Neuron (in vitro differentiated cells): ENCODE results near the gene FMN1.

ENCODE experiments used
- H2AFZ ChIP-seq: one replicate; pipeline ENCODE4 v1.6.1; 2013; ENCODE audit warnings: low read depth, mild to moderate bottlenecking, inconsistent platforms, low read length, moderate library complexity
- H3K27me3 ChIP-seq: one replicate; pipeline ENCODE4 v1.6.1; 2013; ENCODE audit warnings: low read length; ENCODE audit not compliant: insufficient read depth
- H3K36me3 ChIP-seq: one replicate; pipeline ENCODE4 v1.6.1; 2013; ENCODE audit warnings: low read length; ENCODE audit not compliant: insufficient read depth
- H3K4me1 ChIP-seq: one replicate; pipeline ENCODE4 v1.6.1; 2013; ENCODE audit warnings: low read length; ENCODE audit not compliant: insufficient read depth
- H3K4me3 ChIP-seq: 2 replicates; pipeline ENCODE4 v1.5.1; 2013; ENCODE audit warnings: mild to moderate bottlenecking, low read length, moderate library complexity
- H3K9me3 ChIP-seq: one replicate; pipeline ENCODE4 v1.6.1; 2013; ENCODE audit warnings: low read length

The FMN1 gene

GRCh38 chr15:33188641-33189257 lies 5.8 kb downstream of the FMN1 start:
- Histone ChIP-seq H3K4me1 (peaks cover 4% of the 10 kb centered on the region), H3K4me3 (no peak overlapping the region), H2AFZ (no peak overlapping the region), H3K27me3 (no peaks in the 10 kb centered on the region), H3K36me3 (no peaks in the 10 kb centered on the region), H3K9me3 (no peaks in the 10 kb centered on the region)

GRCh38 chr15:33188159-33188558 lies 6.4 kb downstream of the FMN1 start:
- no peaks in the 10 kb centered on the region for H3K36me3 ChIP-seq
- no peaks in the 10 kb centered on the region for H3K9me3 ChIP-seq
- no peak overlapping the region for H3K4me3 ChIP-seq
- H3K27me3 ChIP-seq = no peaks in the 10 kb centered on the region
- H2AFZ ChIP-seq = no peak overlapping the region
- H3K4me1 ChIP-seq = no peaks in the 10 kb centered on the region

- H3K27me3 ChIP-seq = no peaks in the 10 kb centered on the region
- H3K4me1 ChIP-seq = peaks cover 5% of the 10 kb centered on the region
- no peaks in the 10 kb centered on the region for H3K36me3 ChIP-seq
- H3K4me3 ChIP-seq = no peak overlapping the region
- H2AFZ ChIP-seq = no peak overlapping the region
- H3K9me3 ChIP-seq = no peaks in the 10 kb centered on the region
Measured at GRCh38 chr15:33183334-33183733, 11.2 kb downstream of the FMN1 start.

- H3K9me3 ChIP-seq = no peaks in the 10 kb centered on the region
- H3K4me3 ChIP-seq = no peak overlapping the region
- no peaks in the 10 kb centered on the region for H3K36me3 ChIP-seq
- H2AFZ ChIP-seq = no peak overlapping the region
- no peaks in the 10 kb centered on the region for H3K27me3 ChIP-seq
- peaks cover 5% of the 10 kb centered on the region for H3K4me1 ChIP-seq
Measured at GRCh38 chr15:33182926-33183325, 11.6 kb downstream of the FMN1 start.

- Histone ChIP-seq H2AFZ (no peak overlapping the region), H3K9me3 (no peaks in the 10 kb centered on the region), H3K36me3 (no peaks in the 10 kb centered on the region), H3K4me3 (no peak overlapping the region), H3K4me1 (peaks cover 5% of the 10 kb centered on the region), H3K27me3 (no peaks in the 10 kb centered on the region)
Measured at GRCh38 chr15:33182278-33182905, 12.1 kb downstream of the FMN1 start.

GRCh38 chr15:33179874-33180273 lies 14.6 kb downstream of the FMN1 start:
- Histone ChIP-seq H2AFZ (no peak overlapping the region), H3K27me3 (no peaks in the 10 kb centered on the region), H3K4me3 (no peak overlapping the region), H3K9me3 (no peaks in the 10 kb centered on the region), H3K4me1 (peaks cover 5% of the 10 kb centered on the region), H3K36me3 (no peaks in the 10 kb centered on the region)

GRCh38 chr15:33171202-33171601 lies 23.3 kb downstream of the FMN1 start:
- no peaks in the 10 kb centered on the region for H3K9me3 ChIP-seq
- H3K4me3 ChIP-seq = no peak overlapping the region
- H3K36me3 ChIP-seq = no peaks in the 10 kb centered on the region
- H3K27me3 ChIP-seq = no peaks in the 10 kb centered on the region
- no peaks in the 10 kb centered on the region for H3K4me1 ChIP-seq
- H2AFZ ChIP-seq = no peak overlapping the region

GRCh38 chr15:33169625-33170024 lies 24.9 kb downstream of the FMN1 start:
- Histone ChIP-seq H3K27me3 (no peaks in the 10 kb centered on the region), H3K4me1 (no peaks in the 10 kb centered on the region), H3K36me3 (no peaks in the 10 kb centered on the region), H3K9me3 (no peaks in the 10 kb centered on the region), H3K4me3 (no peak overlapping the region), H2AFZ (no peak overlapping the region)

- Histone ChIP-seq H3K27me3 (no peaks in the 10 kb centered on the region), H2AFZ (no peak overlapping the region), H3K9me3 (no peaks in the 10 kb centered on the region), H3K4me3 (no peak overlapping the region), H3K4me1 (no peaks in the 10 kb centered on the region), H3K36me3 (no peaks in the 10 kb centered on the region)
Measured at GRCh38 chr15:33168444-33168843, 26.1 kb downstream of the FMN1 start.

GRCh38 chr15:33163816-33164215 lies 30.7 kb downstream of the FMN1 start:
- H3K36me3 ChIP-seq = no peaks in the 10 kb centered on the region
- no peaks in the 10 kb centered on the region for H3K27me3 ChIP-seq
- no peak overlapping the region for H2AFZ ChIP-seq
- H3K4me3 ChIP-seq = no peak overlapping the region
- H3K9me3 ChIP-seq = no peaks in the 10 kb centered on the region
- H3K4me1 ChIP-seq = no peaks in the 10 kb centered on the region

- no peaks in the 10 kb centered on the region for H3K36me3 ChIP-seq
- no peak overlapping the region for H3K4me3 ChIP-seq
- H3K9me3 ChIP-seq = no peaks in the 10 kb centered on the region
- no peak overlapping the region for H2AFZ ChIP-seq
- H3K4me1 ChIP-seq = no peaks in the 10 kb centered on the region
- H3K27me3 ChIP-seq = no peaks in the 10 kb centered on the region
Measured at GRCh38 chr15:33161209-33161608, 33.3 kb downstream of the FMN1 start.

GRCh38 chr15:33160581-33161165 lies 33.8 kb downstream of the FMN1 start:
- H3K4me3 ChIP-seq = no peak overlapping the region
- no peaks in the 10 kb centered on the region for H3K27me3 ChIP-seq
- no peaks in the 10 kb centered on the region for H3K36me3 ChIP-seq
- H3K9me3 ChIP-seq = no peaks in the 10 kb centered on the region
- no peaks in the 10 kb centered on the region for H3K4me1 ChIP-seq
- H2AFZ ChIP-seq = no peak overlapping the region

- Histone ChIP-seq H2AFZ (no peak overlapping the region), H3K27me3 (no peaks in the 10 kb centered on the region), H3K36me3 (no peaks in the 10 kb centered on the region), H3K9me3 (no peaks in the 10 kb centered on the region), H3K4me1 (no peaks in the 10 kb centered on the region), H3K4me3 (no peak overlapping the region)
Measured at GRCh38 chr15:33159726-33160453, 34.6 kb downstream of the FMN1 start.
